Lung (tissue), 12 donors: Measurements from ENCODE around the gene STUM. TPM values are rescaled to one million over a fixed set of nuclear protein-coding genes. Genes with fewer than 3 reads are reported as not detected.

ENCODE experiments used
- ATAC-seq: fragments of 200-7000 bp; cut with Tn5 transposase; one replicate; pipeline ENCODE4 v1.9.1; 2020; ENCODE audit warnings: moderate number of reproducible peaks; ENCODE audit not compliant: insufficient read depth, low FRiP score
- DNase-seq, 3 donors: peaks; one replicate each; pipeline ENCODE4 v3.0.0-alpha.2; 2013 to 2017
- H3K27ac ChIP-seq, 2 donors: one replicate each; pipeline ENCODE4 v1.5.1; 2013; ENCODE audit warnings: mild to moderate bottlenecking in 2 of 2, moderate library complexity in 2 of 2, control low read depth in 1 of 2, inconsistent platforms in 1 of 2, low read depth in 1 of 2, low read length in 1 of 2
- H3K27me3 ChIP-seq, 3 donors: one replicate each; pipeline ENCODE4 v1.5.1; 2013; ENCODE audit warnings: low read length in 2 of 3; ENCODE audit not compliant: control insufficient read depth in 3 of 3, insufficient read depth in 3 of 3
- H3K36me3 ChIP-seq, 4 donors: one replicate each; pipeline ENCODE4 v1.5.1; 2013; ENCODE audit warnings: low read length in 4 of 4, mild to moderate bottlenecking in 1 of 4, moderate library complexity in 1 of 4; ENCODE audit not compliant: control insufficient read depth in 4 of 4, insufficient read depth in 4 of 4
- H3K4me1 ChIP-seq, 5 donors: one replicate each; pipeline ENCODE4 v1.5.1; 2013; ENCODE audit warnings: low read length in 5 of 5, mild to moderate bottlenecking in 2 of 5, moderate library complexity in 1 of 5; ENCODE audit not compliant: control insufficient read depth in 5 of 5, insufficient read depth in 5 of 5
- H3K4me3 ChIP-seq: one replicate; pipeline ENCODE4 v1.5.1; 2013; ENCODE audit warnings: mild to moderate bottlenecking, control low read depth, moderate library complexity
- H3K9ac ChIP-seq, 2 donors: one replicate each; pipeline ENCODE4 v1.5.1; 2013; ENCODE audit warnings: low read length in 2 of 2, control low read depth in 1 of 2; ENCODE audit not compliant: insufficient read depth in 1 of 2
- H3K9me3 ChIP-seq, 4 donors: one replicate each; pipeline ENCODE4 v1.5.1; 2013; ENCODE audit warnings: low read length in 3 of 4, mild to moderate bottlenecking in 1 of 4, moderate library complexity in 1 of 4; ENCODE audit not compliant: control insufficient read depth in 4 of 4, insufficient read depth in 3 of 4
- CTCF ChIP-seq: IDR thresholded peaks from 2 replicates; pipeline ENCODE4 v1.5.1; 2012; ENCODE audit warnings: mild to moderate bottlenecking; ENCODE audit errors: control extremely low read depth, extremely low read depth
- WGBS, 2 donors: extraction: QIAGEN DNeasy Blood & Tissue Kit; methylation state at CpG; one replicate each; pipeline ENCODE4 v1.1.7; 2013; 5-methylcytosine and 5-hydroxymethylcytosine counted together
- polyA plus RNA-seq, 2 donors: library from polyadenylated mRNA; stranded (reverse); fragments of 200-250 nt; gene quantifications; one replicate each; pipeline ENCODE4 v1.2.1, GENCODE V29; 2013
- total RNA-seq, 2 donors: library from RNA; depleted of rRNA in 1 of 2; stranded (reverse); fragments of >200 nt in 1 of 2; gene quantifications; one replicate each; pipeline ENCODE4 v1.2.1, GENCODE V29; 2014 to 2021
- donor health status: control.
- donor health status: control.
- donor health status: Bipolar disorder and iron deficiency.
- donor health status: healthy.
- donor health status: DM: yes; HTN: yes; CAD: no.

The STUM gene
- total and polyA plus RNA-seq, 4 donors: 0.09 to 0.58 (median 0.48) TPM

GRCh38 chr1:226577401-226578180 is 29.0 kb downstream of the STUM start:
- H3K4me1 ChIP-seq: peaks cover 0 to 9% (median 3%) of the 10 kb centered on the region in 5 donors
- H3K27me3 ChIP-seq: no peaks in the 10 kb centered on the region
- DNase-seq: peak in 1 of 3 donors; percentile 46
- H3K27ac ChIP-seq: no peak overlapping the region
- no peaks in the 10 kb centered on the region for H3K36me3 ChIP-seq
- peaks cover 0 to 5% (median 0%) of the 10 kb centered on the region in 4 donors for H3K9me3 ChIP-seq
- 83 to 87% methylated on average over 15 of the region's 15 CpGs for WGBS, 2 donors
- H3K4me3 ChIP-seq: no peak overlapping the region
- no peak for TF ChIP-seq CTCF
- no peak for ATAC-seq
- H3K9ac ChIP-seq: no peak overlapping the region

GRCh38 chr1:226578946-226579578 is 30.5 kb downstream of the STUM start:
- H3K36me3 ChIP-seq: no peaks in the 10 kb centered on the region
- no peak overlapping the region for H3K27ac ChIP-seq
- no peaks in the 10 kb centered on the region for H3K27me3 ChIP-seq
- no peak overlapping the region for H3K4me3 ChIP-seq
- ATAC-seq (no peak), DNase-seq (no peak)
- no peak for TF ChIP-seq CTCF
- peaks cover 0 to 9% (median 3%) of the 10 kb centered on the region in 5 donors for H3K4me1 ChIP-seq
- no peak overlapping the region for H3K9ac ChIP-seq
- peaks cover 0 to 5% (median 0%) of the 10 kb centered on the region in 4 donors for H3K9me3 ChIP-seq
- WGBS, 2 donors: 89 to 90% methylated on average over 11 of the region's 11 CpGs

- H3K4me3 ChIP-seq: no peak overlapping the region
- ATAC-seq (no peak), DNase-seq (no peak)
- H3K9me3 ChIP-seq: peaks cover 0 to 5% (median 0%) of the 10 kb centered on the region in 4 donors
- WGBS, 2 donors: 93 to 95% methylated on average over 6 of the region's 6 CpGs
- H3K27ac ChIP-seq: no peak overlapping the region
- H3K27me3 ChIP-seq: no peaks in the 10 kb centered on the region
- H3K36me3 ChIP-seq: no peaks in the 10 kb centered on the region
- H3K9ac ChIP-seq: no peak overlapping the region
- TF ChIP-seq CTCF: no peak
- H3K4me1 ChIP-seq: peaks cover 0 to 9% (median 3%) of the 10 kb centered on the region in 5 donors
Observed at GRCh38 chr1:226579781-226580323, 31.3 kb downstream of the STUM start.
